RPMI7951 (cell line): Measurements from ENCODE around the gene EEF1AKMT1. TPM values are rescaled to one million over a fixed set of nuclear protein-coding genes. Genes with fewer than 3 reads are reported as not detected.
A peak's percentile ranks its signal among the peaks of the same experiment; 100 is the strongest.

ENCODE experiments used
- DNase-seq: peaks from one replicate; pipeline ENCODE4 v3.0.0-alpha.2; 2012; ENCODE audit warnings: low read depth
- total RNA-seq: library from RNA; depleted of rRNA; stranded (reverse); fragments of >200 nt; shearing (Covaris generic); gene quantifications from 2 replicates; pipeline ENCODE4 v1.2.3, GENCODE V29; 2014; rRNA removed

The EEF1AKMT1 gene, protein sequence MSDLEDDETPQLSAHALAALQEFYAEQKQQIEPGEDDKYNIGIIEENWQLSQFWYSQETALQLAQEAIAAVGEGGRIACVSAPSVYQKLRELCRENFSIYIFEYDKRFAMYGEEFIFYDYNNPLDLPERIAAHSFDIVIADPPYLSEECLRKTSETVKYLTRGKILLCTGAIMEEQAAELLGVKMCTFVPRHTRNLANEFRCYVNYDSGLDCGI
- total RNA-seq, result 8.4 and 9.9 TPM in 2 replicates

DNA sequence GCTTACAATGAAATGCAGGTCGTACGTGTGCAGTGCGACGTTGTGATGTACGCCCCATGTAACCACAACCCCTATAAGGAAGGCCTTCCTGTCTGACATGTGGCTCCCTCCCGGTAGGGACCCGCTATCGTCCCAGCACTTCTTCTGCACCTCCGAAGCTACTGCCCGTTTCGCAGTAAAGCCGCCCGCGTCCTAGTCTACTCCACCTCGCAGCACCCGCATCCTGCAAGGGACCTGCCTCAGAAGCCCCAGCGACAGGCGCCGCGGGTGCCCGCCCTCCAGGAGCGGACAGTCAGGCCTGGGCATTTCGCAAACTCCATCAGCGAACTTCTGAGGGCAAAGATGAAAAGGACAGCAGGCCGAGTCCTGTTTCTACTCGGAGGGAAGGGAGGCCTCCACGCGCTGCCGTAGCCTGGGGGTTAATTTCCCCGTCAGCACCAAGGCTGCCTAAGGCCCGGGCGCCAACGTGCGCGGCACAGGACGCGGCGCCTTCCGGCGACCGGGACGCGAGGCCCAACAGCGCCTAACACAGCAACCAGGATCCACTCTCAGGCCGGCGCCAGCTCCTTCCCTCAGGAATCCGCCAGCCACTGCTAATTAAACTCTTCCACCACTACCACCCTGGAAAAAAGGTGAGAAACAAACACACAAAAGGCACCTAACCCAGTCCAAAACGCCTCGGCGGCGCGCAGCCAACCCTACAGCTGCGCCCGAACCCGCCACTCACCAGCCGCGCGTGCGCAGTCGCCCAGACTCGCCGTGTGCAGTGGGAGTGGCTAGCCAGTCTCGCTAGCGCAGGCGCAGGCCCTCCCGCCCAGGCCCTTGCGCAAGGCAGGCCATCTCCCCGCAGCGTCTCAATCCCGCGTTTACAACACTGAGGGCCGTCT is at the start of gene EEF1AKMT1:
Gene EEF1AKMT1 (minus strand): TSS at position 768 of the 887 bp plus-strand sequence. CDS start 16,363 bp downstream, outside the sequence.
- peak; percentile 86 for DNase-seq

DNA sequence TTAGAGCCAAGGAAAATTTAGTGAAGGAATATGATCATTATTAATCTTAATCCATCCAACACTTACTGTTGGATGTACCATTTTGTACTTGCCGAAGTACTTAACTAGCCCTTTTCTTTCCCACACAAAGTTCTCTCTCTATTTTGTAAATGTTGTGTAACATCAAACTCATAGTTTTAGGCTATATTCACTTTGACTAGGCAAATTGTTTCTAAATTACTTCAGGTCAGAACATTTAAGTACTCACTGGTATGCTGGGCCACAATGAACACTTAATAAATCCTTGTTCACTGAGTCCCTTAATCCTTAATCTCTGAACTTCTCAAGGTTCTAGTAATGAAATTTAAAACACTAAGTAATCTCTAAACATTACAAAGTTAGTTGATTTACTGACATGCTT is 49.3 kb upstream of the EEF1AKMT1 start:
- no peak for DNase-seq

DNA sequence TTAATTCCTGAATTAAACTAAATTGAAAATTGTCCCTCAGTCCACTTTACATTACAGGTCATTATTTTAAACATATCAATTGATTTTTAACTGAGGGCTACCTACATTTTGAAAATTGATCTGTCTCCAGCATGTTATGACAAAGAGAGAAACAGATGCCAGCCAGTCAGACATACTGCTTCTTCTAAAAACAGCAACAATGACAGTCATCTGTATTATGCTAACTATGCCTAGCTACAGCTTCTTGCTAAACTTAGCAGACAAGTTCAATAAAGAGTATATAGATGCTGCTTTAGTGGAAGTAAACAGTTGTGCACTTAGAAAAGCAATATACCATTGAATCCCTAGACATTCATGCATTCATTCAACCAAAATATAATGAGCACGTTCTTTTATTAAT is 48.6 kb upstream of the EEF1AKMT1 start:
- no peak for DNase-seq

DNA sequence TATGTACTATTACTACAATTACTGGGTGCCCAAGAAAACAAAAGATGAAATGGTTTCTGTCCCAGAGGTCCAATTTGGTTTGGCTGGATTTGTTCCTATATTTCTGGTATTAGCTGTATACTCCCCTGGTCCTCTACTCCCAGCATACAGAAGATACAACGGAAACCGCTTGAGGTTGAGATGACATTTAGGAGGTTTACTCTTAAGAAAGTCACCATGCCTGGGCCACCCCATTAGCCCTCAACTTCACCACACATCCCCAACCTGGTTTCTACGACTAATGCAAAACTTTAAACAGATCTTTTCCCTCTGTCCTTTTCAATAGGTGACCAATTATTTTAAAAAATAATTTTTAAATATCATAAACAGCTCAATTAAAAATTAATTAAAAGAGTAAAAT is 46.0 kb upstream of the EEF1AKMT1 start:
- DNase-seq, result no peak

DNA sequence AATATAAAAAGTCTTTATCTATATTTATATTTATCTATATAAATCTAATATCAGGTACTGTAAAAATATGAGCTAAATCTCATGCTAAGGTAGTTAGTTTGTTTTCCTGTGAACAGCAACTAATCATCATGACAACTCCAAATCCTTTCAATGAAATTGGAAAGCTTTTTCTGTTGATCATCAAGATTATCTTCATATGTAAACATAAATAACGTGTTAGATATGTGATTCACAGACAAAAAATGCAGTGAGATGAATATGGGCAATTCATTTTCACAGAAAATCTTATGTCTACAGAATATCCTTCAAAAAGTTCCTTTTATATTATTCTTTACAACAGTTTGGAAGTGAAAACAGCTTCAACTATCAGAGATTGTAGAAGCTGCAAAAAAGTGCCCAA is 41.7 kb upstream of the EEF1AKMT1 start:
- DNase-seq, result no peak

DNA sequence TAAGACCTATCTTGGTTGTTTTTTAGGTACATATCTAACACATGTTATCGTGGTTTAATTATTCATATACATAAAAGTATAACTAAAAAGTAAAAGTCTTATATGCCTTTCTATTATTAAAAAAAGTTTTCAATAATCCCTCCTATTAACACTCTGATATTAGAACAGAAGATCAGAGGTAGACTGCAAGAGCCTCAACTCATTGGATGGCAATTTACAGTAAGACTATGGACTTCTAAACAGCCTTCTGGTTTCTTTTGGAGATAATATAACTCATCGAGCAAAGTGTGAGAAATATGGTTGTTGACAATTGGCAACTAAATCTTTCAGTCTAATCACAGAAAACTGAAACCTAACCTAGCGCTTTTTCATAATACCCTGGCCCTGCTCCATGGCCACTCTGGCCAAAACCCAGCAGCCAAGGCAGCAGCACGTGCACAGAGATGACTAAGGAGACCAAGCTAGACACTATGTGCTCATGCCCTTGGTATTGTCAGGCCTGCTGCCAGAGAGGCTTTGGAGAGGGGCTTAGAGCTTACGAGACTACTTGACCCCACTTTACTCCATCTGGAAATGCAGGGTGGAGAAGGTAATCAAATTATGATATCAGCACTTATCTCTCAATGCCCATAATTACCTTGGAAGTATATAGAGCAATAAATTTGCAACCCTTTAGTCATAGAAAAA is 40.6 kb upstream of the EEF1AKMT1 start:
- DNase-seq, result peak; percentile 88

DNA sequence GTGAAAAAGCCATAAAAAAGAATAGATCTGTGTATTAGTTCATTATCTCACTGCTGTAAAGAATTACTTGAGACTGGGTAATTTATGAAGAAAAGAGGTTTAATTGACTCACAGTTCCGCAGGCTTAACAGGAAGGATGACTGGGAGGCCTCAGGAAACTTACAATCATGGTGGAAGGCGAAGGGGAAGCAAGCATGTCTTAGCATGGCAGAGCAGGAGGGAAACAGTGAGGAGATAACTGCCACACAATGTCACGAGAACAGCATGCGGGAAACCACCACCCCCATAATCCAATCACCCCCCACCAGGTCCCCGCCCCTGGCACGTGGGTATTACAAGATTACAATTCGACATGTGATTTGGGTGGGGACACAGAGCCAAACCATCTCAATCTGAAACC is 39.1 kb upstream of the EEF1AKMT1 start:
- no peak for DNase-seq

DNA sequence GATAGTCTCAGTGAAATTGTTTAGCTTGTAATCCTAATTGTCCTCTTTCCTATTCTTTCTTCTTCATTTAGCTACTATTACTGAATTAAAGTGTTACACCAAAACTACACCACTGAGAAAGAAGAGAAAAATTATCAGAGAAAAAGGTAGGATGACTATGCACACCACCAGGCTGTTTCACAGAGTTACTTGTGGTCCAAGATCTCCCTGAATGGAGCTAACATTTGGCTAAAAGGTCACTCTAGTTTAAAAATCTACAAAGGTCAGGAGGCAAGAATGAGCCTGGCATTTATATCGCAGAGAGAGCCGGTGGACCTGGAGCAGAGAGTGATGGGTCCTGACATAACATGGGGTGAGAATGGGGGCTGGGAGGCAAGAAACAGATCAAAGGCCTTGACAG is 37.0 kb upstream of the EEF1AKMT1 start:
- no peak for DNase-seq

DNA sequence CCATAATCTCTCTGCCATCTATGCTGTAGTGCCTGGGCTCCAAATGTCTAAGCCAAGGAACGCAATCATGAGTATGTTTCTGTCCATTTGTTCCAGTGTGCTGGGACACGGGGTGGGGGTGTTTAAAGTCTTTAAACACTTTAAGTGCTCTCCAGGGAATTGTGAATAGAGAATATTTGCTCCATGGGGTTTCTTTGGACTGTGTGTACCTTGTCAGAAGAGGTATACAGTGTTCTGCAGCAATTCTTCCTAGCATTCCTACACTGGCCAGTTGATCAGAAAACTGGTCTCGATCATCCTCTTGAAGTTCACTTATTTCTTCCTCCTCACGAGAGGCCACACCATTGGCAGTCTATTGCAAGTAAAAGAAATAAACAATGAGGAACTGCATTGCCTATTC is 35.1 kb upstream of the EEF1AKMT1 start:
- no peak for DNase-seq

DNA sequence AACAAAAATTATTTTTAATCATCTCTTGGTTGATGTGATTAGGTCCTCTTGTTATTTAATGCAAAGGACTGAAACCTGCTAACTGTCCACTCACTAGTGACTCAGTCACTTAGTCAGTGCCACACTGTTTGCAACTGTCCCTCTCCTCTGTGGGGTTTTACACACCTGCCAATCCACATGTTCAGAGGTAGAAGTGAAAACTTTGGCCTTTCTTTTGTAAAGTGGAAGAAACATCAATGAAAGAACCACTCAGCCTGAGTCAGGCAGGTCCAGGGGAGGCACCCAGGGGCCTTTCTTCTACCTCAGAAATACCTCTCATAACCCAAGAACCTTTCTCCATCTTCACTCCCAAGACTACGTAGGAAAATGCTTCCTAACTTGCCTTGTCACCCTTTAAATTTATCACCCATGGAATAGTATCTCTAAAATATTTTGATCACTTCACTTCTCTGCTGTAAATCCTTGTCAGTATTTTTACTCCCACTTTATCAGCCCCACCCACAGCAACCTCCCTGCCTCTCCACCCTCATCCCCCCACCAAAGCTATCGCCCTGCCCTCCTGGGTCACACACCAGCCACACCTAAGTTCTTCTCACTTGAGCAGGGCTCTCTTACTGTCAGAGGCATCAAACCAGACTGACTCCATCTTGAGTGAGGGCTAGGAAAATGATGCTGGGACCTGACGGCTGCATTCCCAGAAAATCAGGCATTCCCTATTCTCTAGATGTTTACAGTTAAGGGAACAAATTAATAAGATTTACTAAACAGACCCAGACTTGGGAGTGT is 29.6 kb upstream of the EEF1AKMT1 start:
- no peak for DNase-seq

DNA sequence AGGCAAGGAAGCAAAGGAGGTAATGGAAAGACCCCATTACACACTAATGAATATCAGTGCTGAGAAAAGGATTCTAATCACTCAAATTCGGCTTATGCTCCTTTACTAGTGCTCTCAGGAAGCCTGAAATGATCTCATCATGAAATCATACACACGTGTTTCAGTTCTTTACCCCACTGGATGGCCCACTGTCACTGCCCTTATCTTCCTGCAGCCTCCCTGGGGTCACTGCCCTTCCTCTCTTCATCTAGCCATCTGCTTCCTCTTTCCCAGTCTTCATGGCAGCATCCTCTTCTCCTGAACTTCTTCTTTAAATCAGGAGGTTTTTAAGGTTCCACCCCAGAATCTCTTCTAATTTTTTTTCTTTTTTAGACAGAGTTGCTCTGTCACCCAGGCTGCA is 27.9 kb upstream of the EEF1AKMT1 start:
- DNase-seq, result no peak

DNA sequence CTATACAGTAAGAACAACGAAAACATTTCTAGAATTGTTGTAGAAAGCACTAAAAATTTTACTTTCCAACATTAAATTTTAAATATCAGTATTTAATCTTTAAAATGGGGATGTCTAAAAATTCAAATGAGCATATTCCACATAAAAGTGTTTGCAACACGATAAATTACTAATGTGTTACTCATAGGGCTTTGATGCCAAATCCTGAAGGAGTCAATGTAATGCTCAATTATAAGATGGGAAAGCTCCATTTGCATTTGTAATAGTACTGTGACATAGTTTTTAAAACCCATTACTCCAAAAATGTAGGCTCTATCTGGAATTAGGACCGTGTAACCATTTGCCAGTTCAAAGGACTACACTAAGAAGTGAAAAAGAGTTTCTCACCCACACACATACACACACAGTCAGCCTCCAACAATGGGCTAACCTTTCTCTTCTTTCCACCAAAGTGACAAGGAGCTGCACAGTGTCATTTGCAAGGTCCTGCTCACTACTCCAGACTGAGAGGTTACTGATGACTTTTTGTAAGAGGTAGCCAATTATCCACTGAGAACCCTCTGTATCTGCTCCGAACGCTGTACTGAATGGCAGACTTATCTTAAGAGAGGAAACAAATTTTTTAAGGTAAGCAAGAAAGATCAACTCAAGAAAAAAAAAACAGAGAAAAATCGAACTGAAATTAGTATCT is 26.1 kb upstream of the EEF1AKMT1 start:
- DNase-seq, result peak; percentile 17

DNA sequence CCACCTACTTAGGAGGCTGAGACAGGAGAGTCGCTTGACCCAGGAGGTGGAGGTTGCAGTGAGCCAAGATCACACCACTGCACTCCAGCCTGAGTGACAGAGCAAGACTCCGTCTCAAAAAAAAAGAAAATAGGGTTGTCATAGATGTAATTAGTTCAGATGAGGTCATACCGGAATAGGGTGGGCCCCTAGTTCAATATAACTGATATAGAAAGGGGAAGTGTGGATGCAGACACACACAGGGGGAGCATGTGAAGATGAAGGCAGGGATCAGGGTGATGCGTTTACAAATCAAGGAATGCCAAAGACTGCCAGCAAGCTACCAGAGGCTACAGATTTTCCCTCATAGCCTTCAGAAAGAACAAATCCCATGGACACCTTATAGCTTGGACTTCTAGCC is 24.3 kb upstream of the EEF1AKMT1 start:
- no peak for DNase-seq

DNA sequence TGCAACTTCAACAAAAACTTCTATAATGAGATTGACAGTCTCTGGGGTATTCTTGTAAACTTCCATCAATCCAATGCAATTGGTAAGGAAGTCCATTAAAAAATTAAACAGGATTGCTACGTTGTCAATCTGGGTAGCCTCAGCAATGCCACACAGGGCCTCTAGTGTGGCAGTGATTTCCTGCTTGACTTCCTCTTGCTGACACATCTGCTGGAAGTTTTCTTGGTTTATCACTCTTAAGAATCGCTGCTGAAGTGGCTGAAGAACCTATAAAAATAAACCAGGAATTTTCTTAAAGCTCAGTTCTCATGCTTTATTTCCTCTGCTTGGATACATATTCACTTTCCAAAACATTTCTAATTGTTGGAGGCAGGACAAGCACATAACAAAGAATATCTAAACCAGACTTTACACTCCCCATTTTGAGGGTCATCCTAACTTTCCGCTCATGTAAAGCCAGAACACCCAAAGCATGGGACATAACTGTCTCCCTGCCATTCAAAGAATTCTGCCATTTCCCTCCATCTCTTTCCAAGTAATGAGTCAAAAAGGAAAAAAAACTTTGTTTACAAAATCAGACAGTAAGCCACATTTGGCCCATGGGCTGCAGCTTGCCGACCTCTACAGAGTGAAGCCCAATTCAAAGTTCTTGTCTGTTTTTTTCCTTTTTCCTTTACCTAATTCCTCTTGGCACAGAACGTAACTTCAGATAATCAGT is 23.2 kb upstream of the EEF1AKMT1 start:
- no peak for DNase-seq

DNA sequence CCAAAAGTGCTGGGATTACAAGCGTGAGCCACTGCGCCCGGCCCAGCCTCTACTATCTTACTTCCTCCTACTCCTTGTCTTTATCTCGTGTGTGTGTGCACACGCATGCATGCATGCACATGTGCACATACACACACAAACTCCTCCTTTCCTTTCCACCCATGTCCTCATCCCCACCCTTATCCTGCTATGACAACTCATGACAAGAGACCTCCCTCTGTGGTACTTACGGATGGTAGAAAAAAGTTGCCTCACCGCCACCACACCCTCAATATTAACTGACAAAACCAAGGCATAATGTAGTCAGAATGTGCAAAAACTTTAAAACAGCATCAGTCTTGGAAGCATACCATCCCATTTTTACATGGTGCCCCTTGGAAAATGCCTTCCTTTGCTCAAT is 15.9 kb upstream of the EEF1AKMT1 start:
- DNase-seq, result no peak

DNA sequence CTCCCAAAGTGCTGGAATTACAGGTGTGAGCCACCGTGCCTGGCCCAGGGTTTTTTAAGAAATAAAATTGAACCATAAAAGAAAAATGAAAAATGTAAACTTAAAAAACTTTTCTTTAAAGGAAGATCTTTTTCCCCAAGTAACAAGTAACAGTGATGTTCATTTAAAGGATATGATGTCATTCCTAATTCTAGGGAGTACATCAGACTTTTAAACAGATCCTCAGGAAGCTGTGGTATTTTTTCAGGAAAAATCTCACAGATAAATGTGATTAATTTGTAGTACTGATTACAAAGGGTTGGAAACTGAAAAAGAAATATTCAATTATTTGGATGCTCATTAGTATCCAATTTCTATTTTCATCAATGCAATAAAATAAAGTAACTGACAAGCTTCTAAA is 14.6 kb upstream of the EEF1AKMT1 start:
- DNase-seq, result no peak

DNA sequence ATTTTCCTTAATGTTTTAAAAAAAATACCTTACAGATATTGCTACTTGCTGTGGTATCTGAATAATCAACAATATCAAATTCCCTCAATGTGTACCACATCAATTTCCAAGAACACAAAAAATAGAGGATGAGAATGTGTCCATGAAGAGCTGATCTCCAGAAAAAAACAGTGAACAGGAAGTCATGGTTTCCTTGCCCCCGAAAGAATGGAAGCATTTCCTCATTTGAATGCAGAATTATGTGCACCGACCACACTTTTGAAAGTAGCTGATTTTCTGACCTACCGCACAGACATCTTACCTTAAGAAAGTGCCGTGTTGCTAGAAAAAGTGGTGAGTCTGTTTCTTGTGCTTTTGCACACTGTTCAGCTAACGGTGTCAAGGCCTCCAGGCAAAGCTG is 13.4 kb upstream of the EEF1AKMT1 start:
- no peak for DNase-seq

DNA sequence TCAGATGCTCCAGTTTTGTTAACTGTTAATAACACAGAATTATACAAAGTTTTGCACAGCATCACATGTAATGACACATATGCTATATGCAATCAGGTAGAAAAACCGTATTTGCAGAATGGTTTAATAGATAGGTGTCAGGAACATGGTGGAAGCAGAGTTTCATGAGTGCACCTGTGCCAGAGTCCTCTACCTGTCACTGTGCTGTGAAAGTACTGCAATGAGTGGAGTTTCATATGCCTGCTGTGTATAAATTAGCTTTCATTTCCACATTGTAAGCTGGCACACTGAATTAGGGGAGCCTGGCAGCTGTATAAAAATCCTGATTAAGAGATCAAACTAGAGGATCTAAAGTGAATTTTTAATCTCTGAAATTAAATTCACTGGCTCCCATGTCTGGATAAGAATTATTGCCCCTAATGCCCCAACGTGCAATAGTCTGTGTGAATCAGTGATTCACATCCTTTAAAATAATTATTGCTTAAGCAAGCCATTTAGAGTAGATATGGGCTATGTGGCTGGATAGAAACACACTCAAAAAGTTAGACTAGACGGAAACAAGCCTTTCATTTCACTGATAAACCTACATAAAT is 8.5 kb upstream of the EEF1AKMT1 start:
- DNase-seq, result no peak

DNA sequence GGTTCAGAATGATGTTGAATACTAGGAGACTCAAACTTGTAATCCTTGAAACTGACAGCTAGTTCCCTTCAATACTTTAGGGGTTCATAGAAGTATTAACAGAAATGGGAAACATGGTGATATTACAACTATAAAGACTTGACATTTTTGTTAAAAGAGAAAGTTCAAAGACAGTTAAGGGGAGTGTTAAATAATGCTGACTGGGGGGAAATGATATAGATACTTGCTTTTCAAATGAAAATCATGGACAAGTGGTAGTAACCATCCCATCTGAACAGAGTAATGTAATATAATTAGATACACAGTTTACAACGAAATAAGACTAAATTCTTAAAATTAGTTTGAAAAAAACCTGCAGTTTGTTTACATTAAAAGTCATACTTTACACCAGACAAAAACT is 6.6 kb upstream of the EEF1AKMT1 start:
- no peak for DNase-seq

DNA sequence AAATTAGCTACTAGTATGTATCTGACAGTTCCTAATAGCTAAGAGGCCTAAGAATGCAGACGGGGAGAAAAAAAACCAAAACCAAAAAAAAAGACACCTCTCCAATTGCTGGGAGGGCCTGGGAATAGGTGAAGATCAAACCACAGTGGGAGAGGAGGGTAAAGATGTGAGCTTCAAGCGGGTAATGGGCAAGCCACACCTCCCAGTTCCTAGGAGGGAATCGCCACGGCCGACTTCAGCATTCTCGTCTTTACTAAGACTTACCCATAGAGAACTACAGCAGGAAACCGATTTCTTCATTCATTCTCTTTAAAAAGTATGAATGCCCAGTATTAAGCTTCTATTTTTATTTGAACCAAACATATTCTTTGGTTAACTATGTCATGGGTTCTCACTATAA is 5.6 kb upstream of the EEF1AKMT1 start:
- DNase-seq, result no peak
